Natural killer cell (primary cell): ENCODE data around the gene GNAI3. TPM values are rescaled to one million over a fixed set of nuclear protein-coding genes. Genes with fewer than 3 reads are reported as not detected.

Experiments
- ATAC-seq, 3 donors: fragments of 150-1000 bp in 2 of 3; fragments of 200-7000 bp in 1 of 3; cut with Tn5 transposase; 1 replicate in 1 of 3; 2 replicates in 2 of 3; pipeline ENCODE4 v1.10.0; 2021; ENCODE audit warnings: mild to moderate bottlenecking in 2 of 3, moderate library complexity in 2 of 3
- DNase-seq, 2 donors: peaks; one replicate each; pipeline versions ENCODE4 v3.0.0 to v3.0.0-alpha.2; 2013 to 2021; ENCODE audit warnings: mixed read lengths in 1 of 2
- H3K27ac ChIP-seq: one replicate; pipeline ENCODE4 v1.5.1; 2013; ENCODE audit warnings: mild to moderate bottlenecking, low read length
- H3K27me3 ChIP-seq: one replicate; pipeline ENCODE4 v1.6.1; 2013; ENCODE audit warnings: low read length; ENCODE audit not compliant: control insufficient read depth, insufficient read depth
- H3K36me3 ChIP-seq: one replicate; pipeline ENCODE4 v1.6.1; 2013; ENCODE audit warnings: low read length; ENCODE audit not compliant: control insufficient read depth, insufficient read depth
- H3K4me1 ChIP-seq: one replicate; pipeline ENCODE4 v1.6.1; 2013; ENCODE audit warnings: low read length; ENCODE audit not compliant: control insufficient read depth, insufficient read depth
- H3K4me3 ChIP-seq: one replicate; pipeline ENCODE4 v1.5.1; 2013; ENCODE audit warnings: low read length
- H3K9me3 ChIP-seq: one replicate; pipeline ENCODE4 v1.6.1; 2013; ENCODE audit warnings: low read length; ENCODE audit not compliant: control insufficient read depth, insufficient read depth
- H3K27ac Mint-ChIP-seq, 2 donors: one replicate each; pipeline ENCODE4 v1.8.0; 2022; ENCODE audit warnings: mild to moderate bottlenecking in 2 of 2, mixed read lengths in 2 of 2, moderate library complexity in 1 of 2
- H3K27me3 Mint-ChIP-seq, 2 donors: one replicate each; pipeline ENCODE4 v1.8.0; 2022; ENCODE audit warnings: low read depth in 2 of 2, mixed read lengths in 2 of 2
- H3K36me3 Mint-ChIP-seq: one replicate; pipeline ENCODE4 v1.8.0; 2022; ENCODE audit warnings: mixed read lengths
- H3K4me1 Mint-ChIP-seq, 2 donors: one replicate each; pipeline ENCODE4 v1.8.0; 2022; ENCODE audit warnings: mixed read lengths in 2 of 2
- H3K4me3 Mint-ChIP-seq: one replicate; pipeline ENCODE4 v1.8.0; 2022; ENCODE audit warnings: mild to moderate bottlenecking, moderate library complexity, mixed read lengths
- H3K9me3 Mint-ChIP-seq, 2 donors: one replicate each; pipeline ENCODE4 v1.8.0; 2022; ENCODE audit warnings: mixed read lengths in 2 of 2
- WGBS: methylation state at CpG from one replicate; pipeline ENCODE4 v1.1.7; 2013; ENCODE audit warnings: missing lambda C conversion rate; ENCODE audit not compliant: insufficient coverage; 5-methylcytosine and 5-hydroxymethylcytosine counted together
- intact Hi-C: fragments of 100-400 bp; cut with micrococcal nuclease; formaldehyde crosslinking; loops from one replicate; pipeline ENCODE4 v1.14.2; 2022
- total RNA-seq, 4 donors: library from RNA; stranded (reverse); fragments of 120-200 nt in 1 of 4; gene quantifications; one replicate each; pipeline versions ENCODE4 v1.2.3 to v1.2.4, GENCODE V29; 2013 to 2022
- TF ChIP-seq, protein P1 (sequence below): fragments of 200-600 bp; IDR thresholded peaks from one replicate; pipeline ENCODE4 v1.8.0; 2022; ENCODE audit warnings: antibody characterized with exemption

GNAI3 gene
- total RNA-seq, 3 donors from 2014 or later (not counting 1 experiment from before 2014, with no cell fraction given) = 6.1 to 7.6 (median 6.9) TPM

DNA sequence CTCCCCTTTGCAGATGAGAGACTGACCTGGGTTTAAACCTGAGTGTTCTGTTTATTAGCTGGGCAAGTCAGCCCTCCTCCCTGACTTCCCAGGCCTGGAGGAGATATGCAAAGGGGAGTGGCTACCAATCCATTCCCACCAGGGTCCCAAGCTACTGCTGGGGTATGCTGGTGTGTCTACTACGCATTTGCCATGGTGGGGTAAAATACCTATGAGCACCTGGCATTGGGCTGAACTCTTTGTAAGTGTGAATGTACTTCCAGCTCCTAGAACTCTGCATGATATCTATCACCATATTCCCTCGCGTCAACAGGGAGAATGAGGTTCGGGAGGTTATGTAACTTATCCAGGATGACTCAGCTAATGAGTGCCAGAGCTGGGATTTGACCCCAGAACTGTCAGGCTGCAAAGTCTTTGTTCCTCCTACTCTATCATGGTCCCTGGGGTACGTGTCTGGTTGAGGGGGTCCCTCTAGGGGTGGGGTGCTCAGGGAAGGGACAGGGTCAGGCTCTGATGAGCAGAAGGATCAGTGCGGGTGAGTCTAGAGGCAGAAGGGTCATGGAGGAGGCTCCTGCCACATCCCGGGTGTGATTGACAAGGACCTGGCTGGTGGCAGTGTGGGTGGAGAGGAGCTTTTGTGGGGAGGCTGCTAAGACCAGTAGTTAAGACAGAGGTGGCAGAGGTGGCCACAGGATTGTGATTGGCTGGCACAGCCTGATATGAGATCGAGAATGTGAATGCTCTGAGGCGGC is 88.0 kb downstream of the GNAI3 start:
- intact Hi-C loops = no loop called here
- DNase-seq (peak in 1 of 2 donors; percentile 2), ATAC-seq (no peak)
- H3K4me3 ChIP-seq = no peak overlapping the region
- Mint-ChIP-seq H3K4me1 (peaks cover 5 to 8% of the 10 kb centered on the region in 2 donors), H3K36me3 (no peaks in the 10 kb centered on the region), H3K27me3 (peaks cover 0 to 14% of the 10 kb centered on the region in 2 donors), H3K27ac (no peak overlapping the region), H3K9me3 (no peaks in the 10 kb centered on the region), H3K4me3 (no peak overlapping the region)
- TF ChIP-seq, protein P1, sequence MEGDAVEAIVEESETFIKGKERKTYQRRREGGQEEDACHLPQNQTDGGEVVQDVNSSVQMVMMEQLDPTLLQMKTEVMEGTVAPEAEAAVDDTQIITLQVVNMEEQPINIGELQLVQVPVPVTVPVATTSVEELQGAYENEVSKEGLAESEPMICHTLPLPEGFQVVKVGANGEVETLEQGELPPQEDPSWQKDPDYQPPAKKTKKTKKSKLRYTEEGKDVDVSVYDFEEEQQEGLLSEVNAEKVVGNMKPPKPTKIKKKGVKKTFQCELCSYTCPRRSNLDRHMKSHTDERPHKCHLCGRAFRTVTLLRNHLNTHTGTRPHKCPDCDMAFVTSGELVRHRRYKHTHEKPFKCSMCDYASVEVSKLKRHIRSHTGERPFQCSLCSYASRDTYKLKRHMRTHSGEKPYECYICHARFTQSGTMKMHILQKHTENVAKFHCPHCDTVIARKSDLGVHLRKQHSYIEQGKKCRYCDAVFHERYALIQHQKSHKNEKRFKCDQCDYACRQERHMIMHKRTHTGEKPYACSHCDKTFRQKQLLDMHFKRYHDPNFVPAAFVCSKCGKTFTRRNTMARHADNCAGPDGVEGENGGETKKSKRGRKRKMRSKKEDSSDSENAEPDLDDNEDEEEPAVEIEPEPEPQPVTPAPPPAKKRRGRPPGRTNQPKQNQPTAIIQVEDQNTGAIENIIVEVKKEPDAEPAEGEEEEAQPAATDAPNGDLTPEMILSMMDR = no peak
- no peak overlapping the region for H3K27ac ChIP-seq
- H3K36me3 ChIP-seq = peaks cover 4% of the 10 kb centered on the region
- WGBS = 88% methylated on average over 9 of the region's 9 CpGs
- no peaks in the 10 kb centered on the region for H3K27me3 ChIP-seq
- H3K4me1 ChIP-seq = peaks cover 10% of the 10 kb centered on the region
- no peaks in the 10 kb centered on the region for H3K9me3 ChIP-seq

DNA sequence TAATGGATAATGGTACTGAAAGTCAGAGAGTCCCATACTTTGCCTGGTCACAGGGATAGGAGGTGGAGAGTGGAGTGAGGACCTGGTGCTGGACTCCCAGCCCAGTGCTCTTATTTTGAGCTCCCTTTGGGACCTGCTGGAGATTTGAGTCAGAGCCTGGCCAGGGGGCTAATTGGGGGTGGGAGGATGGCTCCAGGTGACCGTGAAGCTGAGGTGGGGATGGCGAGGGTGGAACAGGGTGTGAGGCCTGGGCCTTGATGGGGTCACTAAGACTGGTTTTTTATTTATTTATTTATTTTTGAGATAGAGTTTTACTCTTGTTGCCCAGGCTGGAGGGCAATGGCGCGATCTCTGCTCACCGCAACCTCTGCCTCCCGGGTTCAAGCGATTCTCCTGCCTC is 89.0 kb downstream of the GNAI3 start:
- WGBS = 95% methylated on average over 7 of the region's 7 CpGs
- Histone ChIP-seq H3K4me1 (peaks cover 10% of the 10 kb centered on the region), H3K27me3 (no peaks in the 10 kb centered on the region), H3K4me3 (no peak overlapping the region), H3K9me3 (no peaks in the 10 kb centered on the region), H3K36me3 (no peaks in the 10 kb centered on the region), H3K27ac (no peak overlapping the region)
- peak in 1 of 2 donors; percentile 1 for DNase-seq
- peaks cover 0 to 14% of the 10 kb centered on the region in 2 donors for H3K27me3 Mint-ChIP-seq
- no peaks in the 10 kb centered on the region for H3K9me3 Mint-ChIP-seq
- H3K4me1 Mint-ChIP-seq = peaks cover 5 to 8% of the 10 kb centered on the region in 2 donors
- TF ChIP-seq, protein P1 = no peak
- no peak overlapping the region for H3K27ac Mint-ChIP-seq
- no peaks in the 10 kb centered on the region for H3K36me3 Mint-ChIP-seq
- no peak for ATAC-seq
- intact Hi-C loops = no loop called here
- no peak overlapping the region for H3K4me3 Mint-ChIP-seq

DNA sequence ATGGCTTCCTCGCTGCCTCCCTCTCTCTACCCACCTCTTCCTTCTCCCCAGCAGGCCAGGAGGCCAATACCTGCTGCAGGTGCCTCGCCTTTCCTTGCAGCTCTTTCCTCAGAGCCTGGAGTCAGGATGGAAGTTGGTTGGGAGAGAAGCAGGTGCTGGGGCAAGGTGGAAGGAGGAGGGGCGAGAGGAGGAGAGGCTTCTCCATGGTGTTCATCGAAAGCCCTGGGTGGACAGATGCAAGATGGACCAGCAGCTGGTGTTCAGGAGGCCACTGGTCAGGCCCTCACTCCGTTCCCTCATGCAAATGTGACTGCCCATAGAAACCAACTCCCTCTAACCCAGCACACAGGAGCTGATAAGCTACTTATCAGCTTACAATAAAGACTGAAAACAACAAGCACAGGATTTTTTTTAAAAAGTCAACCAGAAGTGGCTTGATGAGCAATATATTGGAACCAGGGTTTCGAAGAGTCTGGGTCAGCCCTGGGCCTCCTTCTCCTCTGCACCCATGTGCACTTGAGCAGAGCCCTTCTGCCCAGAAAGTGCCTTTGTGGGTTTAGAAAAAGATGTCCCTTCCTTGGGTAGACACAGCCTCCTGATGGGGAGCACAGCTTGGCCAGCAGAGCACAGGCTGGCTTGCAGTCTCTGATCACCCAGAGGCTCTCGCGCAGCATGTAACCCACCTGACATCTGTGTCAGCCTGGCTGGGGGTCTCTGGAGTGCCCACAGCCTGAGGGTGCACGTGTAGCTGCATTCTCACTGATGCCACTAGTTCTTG is 90.8 kb downstream of the GNAI3 start:
- peaks cover 19% of the 10 kb centered on the region for H3K4me1 ChIP-seq
- DNase-seq = peak in 1 of 2 donors; percentile 5
- H3K36me3 Mint-ChIP-seq = no peaks in the 10 kb centered on the region

More for the DNA sequence above, 90.8 kb downstream of the GNAI3 start:
- Histone ChIP-seq H3K27me3 (no peaks in the 10 kb centered on the region), H3K27ac (no peak overlapping the region), H3K36me3 (no peaks in the 10 kb centered on the region), H3K4me3 (no peak overlapping the region), H3K9me3 (no peaks in the 10 kb centered on the region)
- H3K4me1 Mint-ChIP-seq = peaks cover 8 to 10% of the 10 kb centered on the region in 2 donors
- no peak overlapping the region for H3K27ac Mint-ChIP-seq
- intact Hi-C loops = no loop called here
- TF ChIP-seq, protein P1 = no peak
- H3K27me3 Mint-ChIP-seq = peaks cover 0 to 14% of the 10 kb centered on the region in 2 donors
- no peak overlapping the region for H3K4me3 Mint-ChIP-seq
- 84% methylated on average over 9 of the region's 9 CpGs for WGBS
- ATAC-seq = no peak
- no peaks in the 10 kb centered on the region for H3K9me3 Mint-ChIP-seq
